Vagina (tissue), 2 donors: ENCODE measurements around the gene STK16.

Source experiments
- POLR2A ChIP-seq, 2 donors: fragments of 450-650 bp; IDR thresholded peaks; one replicate each; pipeline ENCODE4 v1.6.1; 2017; ENCODE audit warnings: antibody characterized with exemption in 2 of 2, mild to moderate bottlenecking in 2 of 2, moderate library complexity in 2 of 2
- POLR2AphosphoS5 ChIP-seq, 2 donors: sonication (generic); formaldehyde crosslinking; IDR thresholded peaks; one replicate each; pipeline ENCODE4 v1.9.0; 2017; ENCODE audit warnings: antibody characterized with exemption in 2 of 2, mild to moderate bottlenecking in 2 of 2, low read depth in 1 of 2; ENCODE audit not compliant: insufficient read depth in 1 of 2
- TF ChIP-seq, protein P1 (sequence below), 3 experiments: fragments of 450-650 bp in 2 of 3; fragments of 200-600 bp in 1 of 3; sonication (generic) in 1 of 3; IDR thresholded peaks; one replicate each; pipeline ENCODE4 v1.5.1; 2017 to 2019; ENCODE audit warnings: antibody characterized with exemption in 3 of 3, mild to moderate bottlenecking in 2 of 3, moderate library complexity in 2 of 3

DNA sequence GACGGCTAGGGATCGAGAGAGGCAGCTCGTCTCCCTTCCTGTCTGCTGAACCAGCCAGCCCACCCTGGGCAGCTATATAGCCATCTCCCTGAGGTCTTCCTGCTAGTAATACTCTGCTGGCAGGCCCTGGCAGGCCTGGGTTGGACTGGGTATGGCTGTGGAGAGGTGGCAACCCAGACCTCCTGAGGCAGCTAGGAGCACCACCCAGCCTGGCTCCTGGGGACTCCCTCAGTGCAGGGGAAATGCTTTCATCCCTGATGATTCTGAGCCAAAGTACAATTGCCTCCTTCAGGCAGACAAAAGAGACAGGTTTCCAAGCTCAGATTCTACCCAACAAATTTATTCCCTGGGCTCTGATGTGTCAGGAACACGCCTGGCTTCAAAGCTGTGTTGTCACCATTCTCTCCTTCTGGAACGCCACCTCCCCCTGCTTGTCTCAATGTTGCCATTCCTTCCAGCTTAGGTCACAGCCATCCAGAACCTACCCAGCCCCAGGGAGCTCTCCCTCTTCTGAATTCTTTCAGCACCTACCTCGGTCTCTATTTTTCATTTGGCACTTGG lies 29.2 kb downstream of the STK16 start:
- TF ChIP-seq, protein P1, sequence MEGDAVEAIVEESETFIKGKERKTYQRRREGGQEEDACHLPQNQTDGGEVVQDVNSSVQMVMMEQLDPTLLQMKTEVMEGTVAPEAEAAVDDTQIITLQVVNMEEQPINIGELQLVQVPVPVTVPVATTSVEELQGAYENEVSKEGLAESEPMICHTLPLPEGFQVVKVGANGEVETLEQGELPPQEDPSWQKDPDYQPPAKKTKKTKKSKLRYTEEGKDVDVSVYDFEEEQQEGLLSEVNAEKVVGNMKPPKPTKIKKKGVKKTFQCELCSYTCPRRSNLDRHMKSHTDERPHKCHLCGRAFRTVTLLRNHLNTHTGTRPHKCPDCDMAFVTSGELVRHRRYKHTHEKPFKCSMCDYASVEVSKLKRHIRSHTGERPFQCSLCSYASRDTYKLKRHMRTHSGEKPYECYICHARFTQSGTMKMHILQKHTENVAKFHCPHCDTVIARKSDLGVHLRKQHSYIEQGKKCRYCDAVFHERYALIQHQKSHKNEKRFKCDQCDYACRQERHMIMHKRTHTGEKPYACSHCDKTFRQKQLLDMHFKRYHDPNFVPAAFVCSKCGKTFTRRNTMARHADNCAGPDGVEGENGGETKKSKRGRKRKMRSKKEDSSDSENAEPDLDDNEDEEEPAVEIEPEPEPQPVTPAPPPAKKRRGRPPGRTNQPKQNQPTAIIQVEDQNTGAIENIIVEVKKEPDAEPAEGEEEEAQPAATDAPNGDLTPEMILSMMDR (IDR thresholded peaks at IDR 0.05), result no peak
- TF ChIP-seq POLR2AphosphoS5 (IDR thresholded peaks at IDR 0.05; ENCODE audit: insufficient read depth in 1 of 2, low read depth in 1 of 2), result peak; percentile 23 to 57
- no peak for TF ChIP-seq POLR2A (IDR thresholded peaks at IDR 0.05)
